Measurements from ENCODE around the gene ERN1.

ERN1 gene

DNA sequence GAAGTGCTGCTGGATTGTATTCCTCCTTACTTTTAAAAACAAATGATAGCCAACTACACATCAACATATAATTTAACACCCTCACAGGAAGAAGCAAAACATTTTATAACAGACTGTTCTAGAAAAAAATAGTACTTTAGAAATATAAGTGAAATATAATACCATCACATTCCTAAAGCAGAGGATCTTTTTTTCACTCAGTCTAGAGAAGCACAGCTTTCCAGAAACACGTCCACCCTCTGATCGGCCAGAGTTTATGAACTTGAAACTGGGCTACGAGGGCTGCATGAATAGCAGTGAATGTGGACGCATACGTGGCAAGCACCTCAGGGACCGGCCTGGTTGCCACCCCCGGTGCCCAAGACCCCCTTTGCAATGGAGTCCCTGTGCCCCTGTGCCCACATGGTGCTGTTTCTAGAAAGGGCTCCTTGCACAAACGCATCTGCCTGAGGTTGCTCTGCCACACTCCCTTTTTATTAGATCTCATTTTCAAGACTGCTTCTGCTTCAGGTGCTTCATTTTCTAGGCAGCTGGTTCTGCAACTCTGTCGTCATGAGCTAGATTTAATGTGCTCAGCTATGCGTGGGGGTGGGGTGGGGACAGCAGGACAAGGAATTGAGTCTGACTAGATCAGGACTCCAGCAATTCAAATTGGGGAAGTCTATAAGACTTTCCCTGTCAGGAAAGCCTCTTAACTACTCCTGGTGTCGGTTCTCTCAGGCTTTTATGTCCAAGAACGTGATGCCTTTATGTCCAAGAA is 29.1 kb upstream of the ERN1 start:
- intact Hi-C loops (cut with DNase I): loop anchor here (5.0 kb wide), 1 partner anchor 103 kb away; the partner anchor contains the start of gene TEX2

DNA sequence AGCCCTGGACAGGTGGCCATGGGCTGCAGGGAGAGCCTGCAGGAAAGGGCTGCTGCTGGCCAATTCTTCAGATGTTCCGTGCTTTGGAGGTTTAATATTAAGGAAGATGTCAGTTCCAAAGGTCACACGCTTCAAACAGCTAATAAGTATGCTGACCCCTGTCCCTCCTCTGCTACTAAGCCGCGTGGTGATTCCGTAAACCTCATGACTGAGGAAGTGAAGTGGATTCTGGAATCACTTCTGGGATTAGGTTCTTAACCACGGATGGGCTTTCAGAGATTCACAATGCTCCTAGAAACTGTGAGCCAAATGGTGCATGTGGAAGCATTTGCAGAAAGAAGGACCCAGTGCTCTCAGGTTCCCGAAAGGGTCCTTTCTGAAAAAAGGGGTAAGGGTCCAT is 28.5 kb upstream of the ERN1 start:
- intact Hi-C loops (cut with DNase I): loop anchor here (5.0 kb wide), 1 partner anchor 104 kb away; the partner anchor contains the start of gene TEX2
- no peak for DNase-seq

More for the DNA sequence above, 29.1 kb upstream of the ERN1 start:
- peak in 1 of 42 donors; percentile 20 for DNase-seq

DNA sequence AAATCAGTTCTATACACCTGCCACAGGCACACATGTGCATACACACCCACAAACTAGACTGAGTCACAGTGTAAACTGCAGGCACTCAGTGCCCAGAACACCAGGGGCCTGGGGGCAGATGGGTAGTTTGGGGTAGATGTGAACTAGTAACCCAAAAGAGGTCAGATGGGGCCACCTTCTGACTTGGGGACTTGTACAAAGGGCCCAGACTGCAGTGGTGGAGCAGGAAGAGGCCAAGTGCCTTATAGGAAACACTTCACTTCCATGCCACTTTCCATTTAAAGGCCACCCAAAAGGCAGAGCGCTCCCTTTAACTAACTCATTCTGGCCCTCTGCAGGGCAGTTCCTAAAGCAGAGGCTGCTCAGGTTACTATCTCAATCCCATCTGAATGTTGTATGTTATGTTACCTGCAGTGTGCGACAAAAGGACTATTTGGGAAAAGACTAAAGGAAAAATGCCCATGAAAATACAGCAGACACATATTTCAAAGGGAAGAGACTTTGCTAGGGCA is 27.8 kb upstream of the ERN1 start:
- intact Hi-C loops (cut with DNase I): loop anchor here (5.0 kb wide), 1 partner anchor 105 kb away; the partner anchor contains the start of gene TEX2
- no peak for DNase-seq

DNA sequence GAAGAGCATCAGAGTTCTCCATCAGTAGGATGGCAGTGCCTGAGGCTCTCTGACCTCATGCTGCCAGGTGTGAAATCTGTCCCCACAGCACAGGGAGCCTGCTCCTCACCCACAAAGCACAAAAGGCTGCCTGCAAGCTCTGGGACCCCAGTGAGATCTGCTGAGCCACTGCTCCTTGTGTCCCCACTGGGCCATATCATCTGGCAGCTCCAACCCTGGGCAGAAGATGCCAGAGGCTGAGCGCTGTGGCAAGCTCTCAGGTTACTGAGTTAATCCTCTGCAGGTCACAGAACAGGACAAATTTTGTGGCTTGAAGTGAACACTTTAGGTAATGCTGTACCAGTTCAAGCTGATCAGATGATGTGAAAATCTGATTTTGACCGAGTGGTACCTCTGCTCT is 26.7 kb upstream of the ERN1 start:
- DNase-seq: no peak
- intact Hi-C loops (cut with DNase I): loop anchor here (5.0 kb wide), 1 partner anchor 106 kb away; the partner anchor contains the start of gene TEX2

DNA sequence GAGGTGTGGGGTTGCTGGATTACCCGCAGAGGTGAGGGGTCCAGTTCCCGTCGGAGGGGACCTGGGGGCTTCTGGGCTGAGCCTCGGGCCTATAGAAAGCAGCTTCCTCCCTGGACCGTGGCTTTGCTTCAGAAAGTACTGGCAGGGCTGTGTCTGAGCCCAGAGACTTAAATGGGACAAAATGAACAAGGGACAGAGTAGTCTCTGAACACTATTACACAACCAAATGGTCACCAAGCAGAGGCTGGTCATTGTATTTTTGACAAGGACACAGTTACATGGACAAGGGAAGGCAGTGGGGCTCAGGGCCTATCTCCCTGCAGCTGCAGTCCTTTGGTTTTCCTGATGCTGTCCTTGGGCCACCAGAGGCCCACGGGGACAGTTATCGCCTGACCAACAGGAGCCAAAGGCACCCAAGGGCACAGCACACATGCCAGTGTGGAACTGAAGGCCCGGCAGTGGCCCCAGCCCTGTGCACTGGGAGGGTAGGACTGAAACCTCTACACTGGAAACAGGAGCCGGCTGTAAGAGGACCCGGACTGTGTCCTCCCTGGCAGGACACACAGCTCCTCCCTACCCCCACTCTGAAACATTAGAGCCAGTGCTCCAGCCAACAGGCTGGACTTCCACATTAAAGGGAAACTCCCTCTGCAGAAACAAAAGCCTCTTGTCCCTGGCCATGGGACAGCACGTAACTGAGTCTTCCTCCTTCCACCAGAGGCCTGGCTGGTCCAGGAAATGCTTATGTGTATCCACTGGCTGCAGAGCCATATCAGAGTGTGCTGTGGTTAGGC is 26.0 kb upstream of the ERN1 start:
- DNase-seq: peak; percentile 43 to 94 (median 83)
- intact Hi-C loops (cut with DNase I): loop anchor here (5.0 kb wide), 1 partner anchor 106 kb away; the partner anchor contains the start of gene TEX2

DNA sequence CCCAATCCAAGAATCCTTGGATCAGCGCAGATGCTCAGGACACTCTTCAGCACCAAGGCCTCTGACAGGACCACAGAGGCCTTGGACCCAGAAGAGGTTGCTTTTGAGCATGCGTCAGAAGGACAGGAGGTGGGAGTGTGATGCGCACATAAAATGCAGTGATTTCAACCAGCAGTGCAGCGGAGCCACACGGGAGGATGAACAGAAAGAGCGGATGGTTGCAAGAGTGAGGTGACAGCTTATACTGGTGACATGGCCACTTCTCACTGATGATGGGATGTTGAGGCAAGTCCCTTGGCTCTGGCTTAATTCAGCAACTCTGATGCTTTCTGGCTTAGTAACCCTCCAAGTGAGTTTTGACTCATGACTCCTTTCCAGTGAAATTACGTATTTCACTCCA is 25.2 kb upstream of the ERN1 start:
- intact Hi-C loops (cut with DNase I): loop anchor here (5.0 kb wide), 1 partner anchor 107 kb away; the partner anchor contains the start of gene TEX2
- DNase-seq: no peak

DNA sequence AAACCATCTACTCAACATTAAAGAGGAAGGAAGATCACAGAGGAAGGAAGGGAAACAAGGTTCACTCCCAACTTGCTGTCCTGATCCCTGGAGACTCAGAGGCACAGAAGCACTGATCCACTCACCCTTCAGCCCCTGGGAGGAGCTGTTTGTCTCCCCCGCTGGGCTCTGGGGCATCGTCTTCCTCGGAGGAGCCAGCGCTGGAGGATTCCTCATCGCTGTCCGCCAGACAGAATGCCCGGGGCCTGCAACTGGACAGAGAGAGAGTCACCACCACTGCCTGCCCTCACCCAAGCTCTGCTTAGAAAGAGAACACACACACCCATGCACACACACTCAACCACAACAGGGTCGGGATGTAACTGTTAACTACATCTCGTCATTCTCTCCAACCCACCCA is 24.8 kb upstream of the ERN1 start:
- peak in 32 of 42 donors; percentile 16 to 86 (median 52) for DNase-seq
- intact Hi-C loops (cut with DNase I): loop anchor here (5.0 kb wide), 1 partner anchor 108 kb away; the partner anchor contains the start of gene TEX2

DNA sequence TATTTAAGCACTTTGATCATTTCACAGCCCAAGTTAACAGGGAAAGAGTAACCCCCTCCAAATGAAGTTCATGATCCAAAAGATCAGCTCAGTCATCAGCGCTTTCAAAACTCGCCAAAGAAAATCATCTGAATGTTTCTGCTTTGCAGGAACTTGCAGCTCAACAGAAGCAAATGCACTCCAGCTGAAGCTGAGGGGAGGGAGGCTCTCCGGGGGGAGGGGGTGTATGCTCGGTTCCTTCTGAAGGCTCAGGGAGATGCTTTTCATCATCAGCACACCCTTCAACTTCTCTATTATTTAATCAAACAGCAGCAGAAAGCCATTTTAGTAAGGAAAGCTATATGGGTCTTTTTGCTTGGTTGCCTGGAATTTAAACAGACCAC is 24.4 kb upstream of the ERN1 start:
- DNase-seq: no peak
- intact Hi-C loops (cut with DNase I): no loop called here

DNA sequence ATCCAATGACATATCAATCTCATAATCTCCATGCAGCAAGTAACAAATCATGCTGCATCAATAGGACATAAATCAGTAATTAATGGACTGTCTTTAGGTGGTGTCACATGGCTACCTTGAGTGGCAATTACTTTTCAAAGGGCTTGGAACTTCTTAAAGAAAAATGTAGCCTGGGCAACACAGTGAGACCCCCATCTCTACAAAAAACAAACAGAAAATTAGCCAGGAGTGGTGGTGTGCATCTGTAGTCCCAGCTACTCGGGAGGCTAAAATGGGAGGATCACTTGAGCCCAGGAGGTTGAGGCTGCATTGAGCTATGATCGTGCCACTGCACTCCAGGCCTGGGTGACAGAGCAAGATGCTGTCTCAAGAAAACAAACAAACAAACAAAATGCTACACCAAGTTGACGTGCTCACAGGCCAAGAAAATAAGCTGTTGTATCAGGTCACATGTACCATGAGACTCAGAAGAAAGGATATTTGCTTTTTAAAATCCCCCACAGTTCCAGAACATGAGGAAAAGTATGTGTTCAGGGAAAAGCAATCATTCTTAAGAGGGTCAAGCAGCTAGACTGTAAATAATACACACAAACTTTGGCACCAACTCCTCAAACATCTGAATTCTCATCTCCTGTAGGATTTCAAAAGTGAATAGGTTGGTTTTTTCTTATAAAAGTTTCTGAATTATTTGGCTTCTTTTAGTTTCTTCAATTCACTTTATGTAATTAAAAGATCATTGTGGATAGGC is 23.8 kb upstream of the ERN1 start:
- no peak for DNase-seq
- intact Hi-C loops (cut with DNase I): no loop called here

DNA sequence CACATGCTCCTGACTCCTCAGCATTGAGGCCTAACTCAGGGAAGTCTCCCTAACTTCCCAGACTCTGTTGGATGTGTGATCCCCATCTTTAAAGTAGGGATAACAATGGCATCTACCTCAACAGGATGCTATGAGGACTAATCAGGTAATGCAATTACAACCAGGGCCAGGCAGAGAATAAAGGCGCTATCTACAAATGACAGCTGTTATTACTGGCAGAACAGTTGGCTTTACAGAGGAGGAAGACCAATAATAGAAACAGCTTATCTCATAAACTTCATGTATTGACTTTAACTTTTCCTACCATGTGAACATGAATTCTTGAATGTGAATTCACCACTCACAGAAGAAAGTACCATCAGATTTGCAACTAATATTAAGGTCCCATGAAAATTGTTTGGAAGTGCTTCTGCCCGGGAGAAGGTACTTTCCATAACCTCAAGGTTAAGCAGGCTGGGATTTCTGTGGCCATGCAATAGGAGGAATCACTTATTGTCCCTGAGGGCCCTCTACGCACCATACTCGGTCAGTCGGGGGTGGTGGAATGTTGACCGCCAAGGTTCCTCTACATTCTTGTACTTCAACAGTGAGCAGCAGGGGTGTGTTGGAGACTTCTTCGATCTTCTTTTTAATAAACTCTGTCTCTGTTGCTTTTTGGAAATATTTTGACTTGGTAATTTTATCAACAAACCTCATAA is 22.6 kb upstream of the ERN1 start:
- no peak for DNase-seq
- intact Hi-C loops (cut with DNase I): no loop called here

DNA sequence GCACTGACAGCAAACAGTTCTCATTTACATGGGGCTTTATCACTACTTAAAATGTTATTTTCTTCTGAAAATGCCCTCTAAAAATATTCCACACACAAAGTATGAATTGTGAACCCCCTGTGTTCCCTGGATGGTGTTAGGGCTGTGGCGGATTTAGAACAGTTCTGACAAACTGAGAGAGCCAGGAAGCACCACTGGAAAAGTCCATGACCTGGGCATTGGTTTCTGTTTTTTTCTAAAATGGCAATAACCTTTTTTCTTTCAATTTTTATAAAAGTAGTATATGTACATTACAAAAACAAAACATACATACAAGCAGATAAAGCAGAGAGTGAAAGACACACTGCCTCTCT is 21.0 kb upstream of the ERN1 start:
- intact Hi-C loops (cut with DNase I): no loop called here
- DNase-seq: no peak

DNA sequence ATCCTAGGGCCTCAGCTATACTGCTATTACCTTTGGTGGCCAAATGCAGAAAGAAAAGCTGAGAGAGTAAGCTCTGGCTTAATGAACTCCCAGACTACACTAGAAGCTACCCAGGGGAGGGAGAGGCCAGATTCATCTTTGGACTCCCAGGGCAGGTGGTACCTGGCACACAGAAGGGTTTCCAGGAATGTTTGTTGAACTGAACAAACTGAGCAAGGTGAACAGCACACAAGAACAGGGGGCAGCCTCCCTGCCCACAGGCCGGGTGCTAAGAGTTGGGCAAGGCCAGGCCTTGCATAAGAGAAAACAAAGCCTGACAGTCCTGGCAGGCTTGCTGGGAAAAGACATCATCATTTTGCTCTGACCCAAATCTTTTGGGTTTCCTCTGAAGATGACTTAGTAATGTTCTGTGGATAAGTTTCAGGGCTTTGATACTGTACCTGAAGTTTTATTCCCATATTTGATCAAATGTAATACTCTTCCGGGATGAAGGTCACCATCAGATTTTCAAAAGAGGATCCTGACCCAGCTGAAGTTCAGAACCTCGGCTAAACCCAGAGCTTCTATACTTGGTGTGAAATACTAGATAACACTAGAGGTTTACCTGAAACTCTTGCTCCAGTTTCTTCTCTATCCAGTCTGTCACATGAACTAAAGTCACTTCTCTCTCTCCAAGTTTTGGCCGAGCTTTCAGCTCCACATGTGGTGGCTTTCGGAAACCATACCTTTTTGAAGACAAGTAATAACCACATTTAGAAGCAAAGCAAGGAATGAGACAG is 20.5 kb upstream of the ERN1 start:
- peak in 2 of 42 donors; percentile 43 to 48 for DNase-seq
- intact Hi-C loops (cut with DNase I): no loop called here

DNA sequence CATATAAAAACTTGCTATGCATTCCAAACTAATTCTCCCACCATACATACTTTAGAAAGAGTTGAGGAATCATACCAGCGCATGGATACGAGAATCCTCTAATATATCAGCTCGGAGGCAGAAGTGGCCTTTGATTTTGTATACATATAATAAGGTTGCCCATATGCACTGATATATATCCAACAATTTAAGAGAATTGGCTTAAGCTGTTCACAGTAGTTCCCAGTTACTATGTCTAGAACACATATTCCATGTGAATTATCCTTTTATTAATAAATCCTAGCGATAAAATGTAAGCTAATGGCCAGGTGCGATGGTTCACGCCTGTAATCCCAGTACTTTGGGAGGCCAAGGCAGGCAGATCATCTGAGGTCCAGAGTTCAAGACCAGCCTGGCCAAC is 19.3 kb upstream of the ERN1 start:
- peak in 1 of 42 donors; percentile 14 for DNase-seq
- intact Hi-C loops (cut with DNase I): loop anchor here (5.0 kb wide), 2 partner anchors 53 to 133 kb away; no protein-coding TSS in a partner anchor

DNA sequence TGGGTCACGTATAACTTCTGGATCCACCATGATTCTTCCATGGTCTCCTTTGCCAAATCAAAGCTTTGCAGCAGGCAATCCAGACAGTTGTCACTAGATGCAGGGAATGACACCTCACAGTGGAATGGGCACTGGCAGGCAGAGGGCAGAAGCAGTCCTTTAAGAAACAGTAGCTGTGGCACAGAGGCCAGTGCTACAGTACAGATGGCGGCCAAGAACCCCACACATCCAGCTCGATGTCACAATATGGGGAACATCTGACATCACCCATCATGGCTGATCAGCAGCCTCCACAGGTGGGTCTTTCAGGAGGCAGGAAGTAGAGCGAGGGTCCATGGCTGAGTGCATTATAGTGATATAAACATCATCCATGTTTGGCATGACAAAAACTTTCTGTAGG is 18.8 kb upstream of the ERN1 start:
- peak in 38 of 42 donors; percentile 31 to 82 (median 62) for DNase-seq
- intact Hi-C loops (cut with DNase I): loop anchor here (5.0 kb wide), 2 partner anchors 54 to 134 kb away; no protein-coding TSS in a partner anchor

DNA sequence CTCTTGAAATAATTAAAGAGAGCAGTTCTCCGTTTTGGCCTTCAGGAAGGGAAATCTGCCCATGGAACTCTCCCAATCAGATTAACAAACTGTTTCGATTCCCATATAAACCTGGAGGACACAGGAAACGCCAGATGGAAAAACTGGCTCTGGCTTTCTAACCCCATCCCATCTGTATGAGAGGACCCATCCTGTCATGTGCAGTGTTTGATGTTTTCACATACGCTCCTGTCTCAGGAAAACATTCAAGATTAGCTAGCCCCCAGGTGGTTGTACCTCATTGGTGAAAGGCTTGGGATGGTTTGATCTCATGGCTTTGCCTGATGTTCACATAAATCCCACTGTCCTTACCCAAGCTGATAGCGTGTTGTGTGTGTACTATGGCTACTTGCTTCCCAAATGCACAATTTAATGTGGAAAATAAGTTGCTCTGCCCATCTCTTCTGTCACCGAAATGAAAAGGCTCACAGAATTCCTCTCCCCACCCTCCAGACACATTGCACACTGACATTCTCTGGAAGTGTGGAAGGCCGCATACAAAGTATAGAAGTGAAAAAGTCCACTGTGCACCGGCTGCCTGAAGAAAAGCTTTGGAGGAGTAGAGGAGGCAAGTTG is 18.2 kb upstream of the ERN1 start:
- peak in 1 of 42 donors; percentile 30 for DNase-seq
- intact Hi-C loops (cut with DNase I): loop anchor here (5.0 kb wide), 2 partner anchors 54 to 134 kb away; no protein-coding TSS in a partner anchor

DNA sequence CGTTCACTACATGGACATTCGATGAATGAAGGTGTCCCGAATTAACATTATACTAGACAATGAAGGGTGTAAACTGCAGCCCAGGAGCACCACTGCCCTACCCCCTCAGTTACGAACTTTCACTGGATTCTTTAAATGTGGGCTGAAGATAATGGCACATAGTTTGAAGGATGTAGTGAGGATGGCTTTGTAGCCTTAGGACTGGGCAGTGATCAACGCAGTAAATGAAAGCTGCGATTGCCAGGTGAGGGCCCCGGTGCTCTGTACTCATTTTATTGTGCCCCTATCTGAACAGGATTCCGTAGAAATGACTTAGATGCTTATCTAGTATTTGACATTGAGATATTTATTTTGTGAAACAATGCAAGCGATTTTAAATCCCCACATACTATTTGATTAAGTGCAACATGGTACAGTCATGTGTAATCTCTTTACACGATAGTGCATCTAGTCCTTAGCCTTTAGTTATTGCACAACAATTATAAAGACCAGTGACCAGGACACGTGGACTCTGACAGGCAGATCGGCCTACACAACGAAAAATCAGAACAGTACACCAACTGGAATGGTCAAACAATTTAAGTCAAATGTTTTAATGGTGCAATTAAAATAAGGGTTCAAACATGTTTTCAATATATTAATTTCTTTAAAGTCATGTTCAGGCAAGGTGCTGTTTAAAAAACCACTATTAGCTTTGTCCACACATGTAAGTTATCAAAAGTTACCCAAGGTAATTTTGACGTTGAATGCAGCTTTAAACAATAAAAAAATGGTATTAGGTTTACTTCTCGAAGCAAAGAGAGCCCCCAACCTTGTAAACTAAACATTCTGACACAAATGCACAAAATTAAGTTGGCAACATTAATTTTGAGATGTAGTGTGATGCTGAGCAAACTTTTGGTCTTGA is 17.4 kb upstream of the ERN1 start:
- no peak for DNase-seq
- intact Hi-C loops (cut with DNase I): loop anchor here (5.0 kb wide), 2 partner anchors 55 to 135 kb away; no protein-coding TSS in a partner anchor
